Prostate gland (tissue), 2 donors: ENCODE measurements around the gene EVI5.

ENCODE experiments used
- POLR2A ChIP-seq: fragments of 450-650 bp; IDR thresholded peaks from one replicate; pipeline ENCODE4 v1.6.1; 2016; ENCODE audit warnings: antibody characterized with exemption, mild to moderate bottlenecking
- POLR2AphosphoS5 ChIP-seq: sonication (generic); formaldehyde crosslinking; IDR thresholded peaks from one replicate; pipeline ENCODE4 v1.6.1; 2017; ENCODE audit warnings: antibody characterized with exemption
- TF ChIP-seq, protein P1 (sequence below), 4 experiments: fragments of 200-600 bp in 2 of 4; fragments of 450-650 bp in 2 of 4; sonication (generic) in 2 of 4; IDR thresholded peaks; 1 replicate in 3 of 4; 2 replicates in 1 of 4; pipeline ENCODE4 v1.5.1; 2016 to 2019; ENCODE audit warnings: antibody characterized with exemption in 4 of 4, mild to moderate bottlenecking in 2 of 4, moderate library complexity in 2 of 4

- TF ChIP-seq, protein P1, sequence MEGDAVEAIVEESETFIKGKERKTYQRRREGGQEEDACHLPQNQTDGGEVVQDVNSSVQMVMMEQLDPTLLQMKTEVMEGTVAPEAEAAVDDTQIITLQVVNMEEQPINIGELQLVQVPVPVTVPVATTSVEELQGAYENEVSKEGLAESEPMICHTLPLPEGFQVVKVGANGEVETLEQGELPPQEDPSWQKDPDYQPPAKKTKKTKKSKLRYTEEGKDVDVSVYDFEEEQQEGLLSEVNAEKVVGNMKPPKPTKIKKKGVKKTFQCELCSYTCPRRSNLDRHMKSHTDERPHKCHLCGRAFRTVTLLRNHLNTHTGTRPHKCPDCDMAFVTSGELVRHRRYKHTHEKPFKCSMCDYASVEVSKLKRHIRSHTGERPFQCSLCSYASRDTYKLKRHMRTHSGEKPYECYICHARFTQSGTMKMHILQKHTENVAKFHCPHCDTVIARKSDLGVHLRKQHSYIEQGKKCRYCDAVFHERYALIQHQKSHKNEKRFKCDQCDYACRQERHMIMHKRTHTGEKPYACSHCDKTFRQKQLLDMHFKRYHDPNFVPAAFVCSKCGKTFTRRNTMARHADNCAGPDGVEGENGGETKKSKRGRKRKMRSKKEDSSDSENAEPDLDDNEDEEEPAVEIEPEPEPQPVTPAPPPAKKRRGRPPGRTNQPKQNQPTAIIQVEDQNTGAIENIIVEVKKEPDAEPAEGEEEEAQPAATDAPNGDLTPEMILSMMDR (IDR thresholded peaks at IDR 0.05), result no peak
- TF ChIP-seq POLR2AphosphoS5 (no peak), POLR2A (no peak)
Measured at GRCh38 chr1:92774407-92774806, 10.5 kb downstream of the EVI5 start.
